Raji (cell line): Measurements from ENCODE around the gene GSG1L.

Source experiments
- POLR2A ChIP-seq: IDR thresholded peaks from 2 replicates; pipeline ENCODE4 v1.6.1; 2011; ENCODE audit warnings: low read depth, low read length, control low read depth; ENCODE audit not compliant: insufficient read depth

Gene GSG1L

GRCh38 chr16:28062847-28063521 lies 530 bp downstream of the GSG1L start:
- TF ChIP-seq POLR2A = no peak

DNA sequence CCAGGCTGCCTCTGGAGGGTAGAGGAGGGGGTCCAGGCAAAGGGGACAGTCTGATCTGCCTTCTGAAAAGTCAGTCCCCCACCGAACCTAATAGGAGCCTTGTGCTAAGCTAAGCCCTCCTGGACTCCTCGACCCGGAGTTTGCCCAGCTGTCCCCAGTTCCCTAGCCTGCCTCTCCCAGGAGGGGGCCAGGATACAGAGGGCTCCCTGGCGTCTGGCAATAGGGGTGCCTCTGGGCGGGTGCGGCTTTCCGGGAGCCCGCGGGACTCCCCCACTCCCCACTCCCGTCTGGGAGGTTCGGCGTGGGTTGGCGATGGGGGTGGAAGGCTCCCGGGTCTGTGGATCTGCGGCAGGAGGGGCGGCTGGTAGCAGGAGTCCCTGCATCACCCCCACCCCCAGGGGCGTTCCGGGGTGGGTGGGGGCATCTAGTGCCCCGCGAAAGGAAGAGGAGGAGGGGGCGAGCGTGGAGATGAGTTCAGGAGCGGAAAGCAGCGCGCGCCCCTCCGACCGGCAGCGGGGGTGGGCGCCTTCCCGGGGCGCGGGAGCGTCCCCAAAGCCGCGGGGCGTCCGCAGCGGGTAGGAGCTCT lies 1.2 kb downstream of the GSG1L start:
- TF ChIP-seq POLR2A = no peak

DNA sequence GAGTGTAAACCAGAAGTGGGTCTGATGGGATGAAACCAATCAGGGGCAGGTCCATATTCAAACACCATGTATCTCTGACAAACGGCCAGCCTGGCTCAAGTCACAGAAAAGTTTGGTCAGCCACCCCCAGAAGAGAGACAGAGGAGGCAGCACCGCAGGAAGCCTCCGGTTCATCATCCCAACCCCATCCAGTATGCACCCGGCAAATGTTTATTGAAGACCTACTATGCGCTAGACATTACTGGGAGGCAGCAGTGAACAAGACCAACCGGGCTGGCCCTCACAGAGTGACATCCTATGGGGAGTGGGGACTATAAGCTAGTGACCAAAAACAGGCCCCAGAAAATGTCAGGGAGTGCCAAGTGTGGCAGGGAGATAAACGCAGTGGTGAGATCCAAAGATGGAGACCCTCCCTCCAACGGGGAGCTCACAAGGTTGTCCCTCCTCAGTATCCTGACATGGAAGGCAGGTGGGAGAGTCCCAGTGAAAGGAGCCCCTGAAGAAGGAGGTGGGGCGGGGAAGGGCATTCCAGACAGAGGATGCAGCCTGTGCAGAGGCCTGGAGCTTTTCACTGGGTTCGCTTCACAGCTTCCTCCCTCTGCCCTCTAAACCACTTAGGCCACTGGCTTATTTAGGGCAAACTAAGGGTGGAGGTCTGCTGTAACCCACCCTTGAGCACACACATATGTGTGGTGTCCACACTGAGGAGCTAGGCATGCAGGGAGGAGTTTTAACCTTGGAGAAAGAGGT lies 2.0 kb downstream of the GSG1L start:
- no peak for TF ChIP-seq POLR2A

GRCh38 chr16:28059841-28060575 lies 3.5 kb downstream of the GSG1L start:
- no peak for TF ChIP-seq POLR2A

GRCh38 chr16:28058839-28059589 lies 4.5 kb downstream of the GSG1L start:
- TF ChIP-seq POLR2A = no peak

DNA sequence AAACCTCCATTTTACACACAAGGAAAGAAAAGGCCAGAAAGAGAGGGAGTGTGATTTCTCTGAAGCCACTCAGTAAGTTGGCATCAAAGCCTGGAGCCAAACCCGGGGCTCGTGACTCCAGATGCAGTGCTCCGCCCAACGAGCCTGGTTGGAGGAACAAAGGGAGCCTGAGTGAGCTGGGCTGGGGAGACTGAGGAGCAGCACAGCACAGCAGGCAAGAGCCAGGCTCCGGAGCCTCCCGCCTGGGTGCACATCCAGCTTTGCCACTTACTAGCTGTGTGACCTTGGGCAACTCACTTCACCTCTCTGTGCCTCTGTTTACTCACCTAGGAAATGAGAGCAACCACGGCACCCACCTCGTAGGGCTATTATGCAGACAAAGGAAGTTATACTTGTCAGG lies 5.6 kb downstream of the GSG1L start:
- TF ChIP-seq POLR2A = no peak

- TF ChIP-seq POLR2A = no peak
Measured at GRCh38 chr16:28053461-28053860, 10.1 kb downstream of the GSG1L start.

- TF ChIP-seq POLR2A = no peak
Measured at GRCh38 chr16:28052274-28053128, 11.0 kb downstream of the GSG1L start.

- no peak for TF ChIP-seq POLR2A
Measured at GRCh38 chr16:28051486-28051885, 12.0 kb downstream of the GSG1L start.

- no peak for TF ChIP-seq POLR2A
Measured at GRCh38 chr16:28042811-28043210, 20.7 kb downstream of the GSG1L start.

GRCh38 chr16:28041615-28042014 lies 21.9 kb downstream of the GSG1L start:
- no peak for TF ChIP-seq POLR2A

GRCh38 chr16:28040039-28040438 lies 23.5 kb downstream of the GSG1L start:
- TF ChIP-seq POLR2A = no peak

GRCh38 chr16:28039493-28039892 lies 24.0 kb downstream of the GSG1L start:
- no peak for TF ChIP-seq POLR2A

DNA sequence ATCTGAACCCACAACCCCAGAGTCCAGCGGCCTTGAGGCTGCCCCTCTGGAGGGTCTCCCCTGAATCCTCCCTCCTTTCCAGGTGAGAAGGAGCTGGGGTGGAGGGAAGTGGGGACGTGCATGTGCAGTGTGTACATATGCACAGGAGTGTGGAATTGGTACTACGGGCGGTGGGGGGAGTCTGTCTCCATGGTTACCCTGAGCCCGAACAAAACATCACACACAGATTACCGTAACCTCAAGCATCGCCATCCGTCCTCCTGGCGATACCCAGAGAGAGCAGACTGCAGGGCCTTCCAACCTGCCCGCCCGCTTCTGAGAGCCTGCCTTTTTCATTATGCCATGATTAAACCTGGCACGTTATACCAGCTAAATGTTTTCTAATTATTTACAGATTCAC lies 25.1 kb downstream of the GSG1L start:
- no peak for TF ChIP-seq POLR2A
